H9 (cell line): ENCODE measurements around the gene HYAL4. TPM values are rescaled to one million over a fixed set of nuclear protein-coding genes. Genes with fewer than 3 reads are reported as not detected.

ENCODE experiments used
- DNase-seq: peaks from one replicate; pipeline ENCODE4 v3.0.0-alpha.2; 2017
- H2AFZ ChIP-seq: one replicate; pipeline ENCODE4 v1.6.1; 2013; ENCODE audit warnings: mild to moderate bottlenecking, low read length, control low read depth, moderate library complexity
- H2AK5ac ChIP-seq: 2 replicates; pipeline ENCODE4 v1.6.1; 2013; ENCODE audit warnings: low read length, control low read depth, mixed read lengths; ENCODE audit not compliant: insufficient read length
- H2BK120ac ChIP-seq: one replicate; pipeline ENCODE4 v1.6.1; 2013; ENCODE audit warnings: low read depth, mild to moderate bottlenecking, low read length, control low read depth, inconsistent platforms; ENCODE audit not compliant: poor library complexity, severe bottlenecking
- H2BK12ac ChIP-seq: 2 replicates; pipeline ENCODE4 v1.6.1; 2013; ENCODE audit warnings: low read length, control low read depth, mixed read lengths, low read depth; ENCODE audit not compliant: insufficient read length
- H2BK15ac ChIP-seq: 2 replicates; pipeline ENCODE4 v1.6.1; 2013; ENCODE audit warnings: low read depth, low read length, control low read depth
- H2BK20ac ChIP-seq: one replicate; pipeline ENCODE4 v1.6.1; 2013; ENCODE audit warnings: low read depth, mild to moderate bottlenecking, low read length, control low read depth, inconsistent platforms; ENCODE audit not compliant: poor library complexity, severe bottlenecking
- H2BK5ac ChIP-seq: 2 replicates; pipeline ENCODE4 v1.6.1; 2013; ENCODE audit warnings: low read length, control low read depth, mixed read lengths; ENCODE audit not compliant: insufficient read length
- H3K14ac ChIP-seq: 2 replicates; pipeline ENCODE4 v1.6.1; 2013; ENCODE audit warnings: low read length, control low read depth; ENCODE audit not compliant: insufficient read depth
- H3K18ac ChIP-seq: 2 replicates; pipeline ENCODE4 v1.6.1; 2013; ENCODE audit warnings: low read depth, mild to moderate bottlenecking, mixed read lengths, low read length, control low read depth; ENCODE audit not compliant: insufficient read length
- H3K23ac ChIP-seq: 2 replicates; pipeline ENCODE4 v1.6.1; 2013; ENCODE audit warnings: low read length, control low read depth, mixed read lengths, low read depth; ENCODE audit not compliant: insufficient read length
- H3K23me2 ChIP-seq: 2 replicates; pipeline ENCODE4 v1.6.1; 2013; ENCODE audit warnings: low read depth, mild to moderate bottlenecking, mixed read lengths, low read length, control low read depth; ENCODE audit not compliant: insufficient read length, poor library complexity, severe bottlenecking
- H3K27ac ChIP-seq: 2 replicates; pipeline ENCODE4 v1.5.1; 2013; ENCODE audit warnings: low read length, control low read depth, mixed read lengths, low read depth; ENCODE audit not compliant: insufficient read length
- H3K27me3 ChIP-seq: 2 replicates; pipeline ENCODE4 v1.6.1; 2013; ENCODE audit warnings: low read length, control low read depth, inconsistent platforms; ENCODE audit not compliant: insufficient read depth
- H3K4ac ChIP-seq: 2 replicates; pipeline ENCODE4 v1.6.1; 2013; ENCODE audit warnings: low read depth, mild to moderate bottlenecking, control low read depth, inconsistent platforms, low read length, moderate library complexity
- H3K4me1 ChIP-seq: 2 replicates; pipeline ENCODE4 v1.6.1; 2013; ENCODE audit warnings: low read length, control low read depth, inconsistent platforms; ENCODE audit not compliant: insufficient read depth
- H3K4me2 ChIP-seq: 2 replicates; pipeline ENCODE4 v1.6.1; 2013; ENCODE audit warnings: low read length, control low read depth, mixed read lengths; ENCODE audit not compliant: insufficient read length, insufficient read depth
- H3K56ac ChIP-seq: 2 replicates; pipeline ENCODE4 v1.6.1; 2013; ENCODE audit warnings: low read depth, mild to moderate bottlenecking, mixed read lengths, low read length, control low read depth; ENCODE audit not compliant: insufficient read length
- H3K79me1 ChIP-seq: 2 replicates; pipeline ENCODE4 v1.6.1; 2013; ENCODE audit warnings: low read depth, mild to moderate bottlenecking, moderate library complexity, low read length, control low read depth, inconsistent platforms; ENCODE audit not compliant: insufficient read depth, poor library complexity, severe bottlenecking
- H3K79me2 ChIP-seq: 2 replicates; pipeline ENCODE4 v1.6.1; 2013; ENCODE audit warnings: low read length, control low read depth, inconsistent platforms; ENCODE audit not compliant: insufficient read depth
- H3K9ac ChIP-seq: 2 replicates; pipeline ENCODE4 v1.6.1; 2013; ENCODE audit warnings: low read length, control low read depth, mixed read lengths; ENCODE audit not compliant: insufficient read length; ENCODE audit errors: extremely low read depth
- H3K9me3 ChIP-seq: one replicate; pipeline ENCODE4 v1.6.1; 2013; ENCODE audit warnings: low read depth, low read length, inconsistent platforms; ENCODE audit not compliant: control insufficient read depth
- H3T11ph ChIP-seq: one replicate; pipeline ENCODE4 v1.6.1; 2013; ENCODE audit warnings: mild to moderate bottlenecking, low read length, control low read depth, inconsistent platforms
- H4K20me1 ChIP-seq: one replicate; pipeline ENCODE4 v1.6.1; 2013; ENCODE audit not compliant: control insufficient read depth, insufficient read length, insufficient read depth
- H4K5ac ChIP-seq: 2 replicates; pipeline ENCODE4 v1.6.1; 2013; ENCODE audit warnings: low read depth, mild to moderate bottlenecking, mixed read lengths, low read length, control low read depth; ENCODE audit not compliant: insufficient read length
- H4K8ac ChIP-seq: replicated peaks from 2 replicates; pipeline ENCODE4 v1.6.1; 2013; ENCODE audit warnings: low read length, control low read depth, mixed read lengths, low read depth; ENCODE audit not compliant: insufficient read length
- H4K91ac ChIP-seq: 2 replicates; pipeline ENCODE4 v1.6.1; 2013; ENCODE audit warnings: low read depth, mild to moderate bottlenecking, moderate library complexity, mixed read lengths, low read length, control low read depth; ENCODE audit not compliant: insufficient read length
- H3K27ac Mint-ChIP-seq, 3 experiments: 2 replicates in 2 of 3; 3 replicates in 1 of 3; pipeline ENCODE4 v1.8.0; 2020 to 2021; ENCODE audit warnings: mixed read lengths in 3 of 3, mild to moderate bottlenecking in 1 of 3, moderate library complexity in 1 of 3
- H3K27me3 Mint-ChIP-seq: 2 replicates; pipeline ENCODE4 v1.8.0; 2021; ENCODE audit warnings: low read depth, mild to moderate bottlenecking, moderate library complexity, mixed read lengths
- H3K36me3 Mint-ChIP-seq, 3 experiments: 2 replicates in 2 of 3; 3 replicates in 1 of 3; pipeline ENCODE4 v1.8.0; 2020 to 2021; ENCODE audit warnings: low read depth in 3 of 3, mixed read lengths in 3 of 3; ENCODE audit not compliant: insufficient read depth in 1 of 3
- H3K4me1 Mint-ChIP-seq, 2 experiments: 2 replicates each; pipeline ENCODE4 v1.8.0; 2020; ENCODE audit warnings: mixed read lengths in 2 of 2
- H3K4me3 Mint-ChIP-seq, 2 experiments: 2 replicates in 1 of 2; 3 replicates in 1 of 2; pipeline ENCODE4 v1.8.0; 2020 to 2021; ENCODE audit warnings: mild to moderate bottlenecking in 2 of 2, mixed read lengths in 2 of 2, moderate library complexity in 1 of 2
- H3K9me3 Mint-ChIP-seq, 2 experiments: 2 replicates in 1 of 2; 3 replicates in 1 of 2; pipeline ENCODE4 v1.8.0; 2020; ENCODE audit warnings: mild to moderate bottlenecking in 2 of 2, mixed read lengths in 2 of 2, moderate library complexity in 1 of 2
- WGBS: extraction: QIAGEN DNeasy Blood & Tissue Kit; methylation state at CpG from one replicate; pipeline ENCODE4 v1.1.7; 2013; ENCODE audit warnings: missing lambda C conversion rate, low lambda C conversion rate, mixed read lengths; ENCODE audit not compliant: insufficient read length; ENCODE audit errors: extremely low coverage; 5-methylcytosine and 5-hydroxymethylcytosine counted together
- total RNA-seq: library from RNA; stranded (reverse); gene quantifications from 2 replicates; pipeline ENCODE4 v1.2.1, GENCODE V29; 2021
- TF ChIP-seq, protein P1 (sequence below): fragments of 200-600 bp; sonication (generic); conservative IDR thresholded peaks from 3 replicates; pipeline ENCODE4 v1.8.0; 2021; ENCODE audit warnings: antibody characterized with exemption, mild to moderate bottlenecking

Gene HYAL4
- total RNA-seq, 1 experiment from 2014 or later = not detected

- Histone ChIP-seq H3K23ac (no peak overlapping the region), H3K9me3 (no peaks in the 10 kb centered on the region), H3K27me3 (no peaks in the 10 kb centered on the region), H3K23me2 (no peaks in the 10 kb centered on the region), H2BK15ac (no peak overlapping the region), H2BK12ac (no peak overlapping the region), H3K4me1 (no peaks in the 10 kb centered on the region), H3K4ac (no peak overlapping the region), H4K5ac (no peak overlapping the region), H2AFZ (no peak overlapping the region), H2AK5ac (no peak overlapping the region), H4K91ac (no peak overlapping the region), H4K8ac (no peak overlapping the region), H3K9ac (no peak overlapping the region), H4K20me1 (no peaks in the 10 kb centered on the region), H2BK120ac (no peak overlapping the region), H3K14ac (no peak overlapping the region), H3K79me1 (no peaks in the 10 kb centered on the region), H3T11ph (no peak overlapping the region), H3K18ac (no peak overlapping the region), H2BK5ac (no peak overlapping the region), H2BK20ac (no peak overlapping the region), H3K79me2 (no peaks in the 10 kb centered on the region), H3K56ac (no peak overlapping the region), H3K27ac (no peak overlapping the region), H3K4me2 (no peak overlapping the region)
- H3K36me3 Mint-ChIP-seq = no peaks in the 10 kb centered on the region
- no peak overlapping the region for H3K4me3 Mint-ChIP-seq
- WGBS = no CpG with 5 or more reads among the region's 2 CpGs
- H3K27ac Mint-ChIP-seq = no peak overlapping the region
- no peaks in the 10 kb centered on the region for H3K27me3 Mint-ChIP-seq
- no peak for DNase-seq
- H3K9me3 Mint-ChIP-seq = no peaks in the 10 kb centered on the region
- H3K4me1 Mint-ChIP-seq = peaks cover 3% of the 10 kb centered on the region in 2 experiments; a peak in 2 of 4 replicates
- TF ChIP-seq, protein P1, sequence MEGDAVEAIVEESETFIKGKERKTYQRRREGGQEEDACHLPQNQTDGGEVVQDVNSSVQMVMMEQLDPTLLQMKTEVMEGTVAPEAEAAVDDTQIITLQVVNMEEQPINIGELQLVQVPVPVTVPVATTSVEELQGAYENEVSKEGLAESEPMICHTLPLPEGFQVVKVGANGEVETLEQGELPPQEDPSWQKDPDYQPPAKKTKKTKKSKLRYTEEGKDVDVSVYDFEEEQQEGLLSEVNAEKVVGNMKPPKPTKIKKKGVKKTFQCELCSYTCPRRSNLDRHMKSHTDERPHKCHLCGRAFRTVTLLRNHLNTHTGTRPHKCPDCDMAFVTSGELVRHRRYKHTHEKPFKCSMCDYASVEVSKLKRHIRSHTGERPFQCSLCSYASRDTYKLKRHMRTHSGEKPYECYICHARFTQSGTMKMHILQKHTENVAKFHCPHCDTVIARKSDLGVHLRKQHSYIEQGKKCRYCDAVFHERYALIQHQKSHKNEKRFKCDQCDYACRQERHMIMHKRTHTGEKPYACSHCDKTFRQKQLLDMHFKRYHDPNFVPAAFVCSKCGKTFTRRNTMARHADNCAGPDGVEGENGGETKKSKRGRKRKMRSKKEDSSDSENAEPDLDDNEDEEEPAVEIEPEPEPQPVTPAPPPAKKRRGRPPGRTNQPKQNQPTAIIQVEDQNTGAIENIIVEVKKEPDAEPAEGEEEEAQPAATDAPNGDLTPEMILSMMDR = no peak
Observed at GRCh38 chr7:123820864-123821263, 24.1 kb upstream of the HYAL4 start.
